22Rv1 (cell line): Measurements from ENCODE around the gene ABL2.
A peak's percentile ranks its signal among the peaks of the same experiment; 100 is the strongest.
"Not testable (repeated sequence)": the region's sequence is repeated elsewhere in the genome, so short reads cannot be mapped to it uniquely, and the experiment has no call there.

Experiments
- H3K27ac ChIP-seq: fragments of 450-650 bp; 2 replicates; pipeline ENCODE4 v1.5.1; 2017
- CTCF ChIP-seq: fragments of 450-650 bp; IDR thresholded peaks from 2 replicates; pipeline ENCODE4 v1.5.1; 2017; ENCODE audit warnings: mild to moderate bottlenecking
- ZFX ChIP-seq: fragments of 450-650 bp; IDR thresholded peaks from 2 replicates; pipeline ENCODE4 v1.6.1; 2017; ENCODE audit warnings: antibody characterized with exemption, borderline replicate concordance

ABL2 gene

GRCh38 chr1:179253286-179253972 lies 24.0 kb upstream of the ABL2 start:
- TF ChIP-seq CTCF = no peak
- TF ChIP-seq ZFX = no peak
- no peak overlapping the region for H3K27ac ChIP-seq

DNA sequence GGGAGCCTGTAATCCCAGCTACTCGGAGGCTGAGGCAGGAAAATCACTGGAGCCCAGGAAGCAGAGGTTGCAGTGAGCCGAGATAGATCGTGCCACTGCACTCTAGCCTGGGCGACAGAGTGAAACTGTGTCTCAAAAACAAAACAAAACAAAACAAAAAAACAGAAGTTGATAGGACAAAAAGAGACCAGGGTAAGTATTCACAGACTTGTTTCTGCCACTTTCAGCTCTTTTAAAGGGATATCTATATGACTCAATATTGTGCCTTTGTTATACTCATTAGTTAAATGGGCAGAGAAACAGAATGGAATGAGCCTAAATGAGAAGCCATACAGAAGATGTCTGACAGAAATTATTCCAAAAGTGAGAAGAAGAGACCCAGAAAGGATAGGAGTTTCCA lies 23.1 kb upstream of the ABL2 start:
- TF ChIP-seq CTCF (no peak), ZFX (no peak)
- H3K27ac ChIP-seq = no peak overlapping the region

- no peak for TF ChIP-seq ZFX
- TF ChIP-seq CTCF = peak; percentile 74
- no peak overlapping the region for H3K27ac ChIP-seq
These were observed 22.2 kb upstream of the ABL2 start for GRCh38 chr1:179251675-179252074.

- TF ChIP-seq ZFX = no peak
- TF ChIP-seq CTCF = no peak
- no peak overlapping the region for H3K27ac ChIP-seq
These were observed 18.4 kb upstream of the ABL2 start for GRCh38 chr1:179247923-179248322.

DNA sequence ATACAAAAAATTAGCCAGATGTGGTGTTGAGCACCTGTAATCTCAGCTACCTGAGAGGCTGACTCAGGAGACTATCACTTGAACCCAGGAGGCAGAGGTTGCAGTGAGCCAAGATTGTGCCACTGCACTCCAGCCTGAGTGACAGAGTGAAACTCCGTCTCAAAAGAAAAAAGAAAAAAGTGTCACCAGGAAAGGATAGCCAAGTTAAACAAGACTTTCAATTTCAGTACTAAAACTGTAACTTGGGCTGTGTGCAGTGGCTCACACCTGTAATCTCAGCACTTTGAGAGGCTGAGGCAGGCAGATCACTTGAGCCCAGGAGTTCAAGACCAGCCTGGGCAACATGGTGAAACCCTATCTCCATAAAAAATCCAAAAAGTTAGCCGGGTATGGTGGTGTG lies 15.9 kb upstream of the ABL2 start:
- not testable (repeated sequence) for H3K27ac ChIP-seq

DNA sequence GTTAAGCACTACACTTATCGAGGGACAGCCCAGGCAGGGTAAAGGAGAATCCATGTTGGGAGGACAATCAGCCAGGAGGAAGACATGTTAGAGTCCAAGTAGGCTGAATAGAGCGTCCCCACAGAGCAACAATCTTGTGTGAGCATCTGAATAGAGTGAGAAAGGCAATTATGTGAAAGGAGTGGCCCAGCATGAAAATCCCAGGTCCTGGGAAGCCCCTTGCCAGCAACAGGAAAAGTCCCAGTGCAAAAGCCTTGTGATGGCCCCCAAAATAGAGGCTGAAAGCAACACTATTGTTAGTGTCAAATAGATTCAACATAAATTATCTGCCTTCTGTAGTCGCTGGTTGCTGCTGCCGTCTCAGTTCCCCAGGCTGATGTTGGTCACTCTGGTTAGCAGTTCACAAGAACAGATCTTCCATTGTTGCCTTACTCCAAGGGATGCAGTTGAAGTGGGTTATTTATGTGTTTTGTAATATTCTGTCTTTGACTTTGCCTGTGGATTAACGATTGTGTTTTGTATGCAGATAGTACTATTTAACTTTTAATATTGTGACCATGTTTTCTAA lies 12.1 kb upstream of the ABL2 start:
- no peak for TF ChIP-seq CTCF
- TF ChIP-seq ZFX = no peak
- H3K27ac ChIP-seq = no peak overlapping the region

DNA sequence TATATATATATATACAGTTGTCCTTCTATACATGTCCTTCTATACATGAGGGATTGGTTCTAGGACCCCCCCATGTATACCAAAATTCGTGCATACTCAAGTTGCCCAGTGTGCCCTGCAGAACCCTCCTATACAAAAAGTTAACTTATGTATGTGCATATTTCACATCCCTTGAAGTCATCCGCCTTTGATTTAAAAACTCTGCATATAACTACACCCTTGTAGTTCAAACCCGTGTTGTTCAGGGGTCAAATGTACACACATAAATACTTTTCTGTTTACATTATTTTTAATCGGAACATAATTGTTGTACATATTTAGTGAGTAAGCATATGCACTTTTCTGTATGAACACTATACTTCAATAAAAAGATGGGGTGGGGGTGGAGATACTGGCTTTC lies 7.7 kb upstream of the ABL2 start:
- H3K27ac ChIP-seq = no peak overlapping the region
- TF ChIP-seq CTCF = no peak
- TF ChIP-seq ZFX = no peak

GRCh38 chr1:179234863-179235262 lies 5.4 kb upstream of the ABL2 start:
- H3K27ac ChIP-seq = no peak overlapping the region

More at GRCh38 chr1:179234863-179235262, 5.4 kb upstream of the ABL2 start:
- TF ChIP-seq ZFX (no peak), CTCF (no peak)
